Upper lobe of left lung (tissue), 6 donors: ENCODE data around the gene SCGB1D1. TPM values are rescaled to one million over a fixed set of nuclear protein-coding genes. Genes with fewer than 3 reads are reported as not detected.

Experiments used
- ATAC-seq, 2 donors: fragments of 200-7000 bp; cut with Tn5 transposase; one replicate each; pipeline ENCODE4 v1.9.1; 2022; ENCODE audit warnings: mild to moderate bottlenecking in 2 of 2, moderate library complexity in 2 of 2; ENCODE audit not compliant: low FRiP score in 2 of 2
- DNase-seq, 2 donors: peaks; one replicate each; pipeline ENCODE4 v3.0.0-alpha.2; 2019 to 2020
- H3K27ac ChIP-seq, 4 donors: fragments of 200-600 bp; sonication (generic); one replicate each; pipeline ENCODE4 v1.5.1; 2016 to 2019
- H3K27me3 ChIP-seq, 4 donors: fragments of 200-600 bp; sonication (generic); one replicate each; pipeline ENCODE4 v1.5.1; 2017 to 2019
- H3K36me3 ChIP-seq, 4 donors: fragments of 200-600 bp; sonication (generic); one replicate each; pipeline ENCODE4 v1.5.1; 2016 to 2019
- H3K4me1 ChIP-seq, 4 donors: fragments of 200-600 bp; sonication (generic); one replicate each; pipeline ENCODE4 v1.5.1; 2018 to 2019
- H3K4me3 ChIP-seq, 4 donors: fragments of 200-600 bp; sonication (generic); one replicate each; pipeline ENCODE4 v1.5.1; 2017 to 2019; ENCODE audit warnings: mild to moderate bottlenecking in 2 of 4, moderate library complexity in 1 of 4
- H3K9me3 ChIP-seq, 4 donors: fragments of 200-600 bp; sonication (generic); one replicate each; pipeline ENCODE4 v1.5.1; 2018 to 2019
- CTCF ChIP-seq, 6 experiments: fragments of 450-650 bp in 4 of 6; fragments of 200-600 bp in 2 of 6; sonication (generic) in 2 of 6; IDR thresholded peaks; one replicate each; pipeline ENCODE4 v1.5.1; 2016 to 2019; ENCODE audit warnings: antibody characterized with exemption in 6 of 6
- EP300 ChIP-seq, 4 donors: sonication (generic); formaldehyde crosslinking; IDR thresholded peaks; one replicate each; pipeline ENCODE4 v1.5.1; 2017; ENCODE audit warnings: antibody characterized with exemption in 4 of 4, control low read depth in 2 of 4
- POLR2A ChIP-seq, 4 donors: fragments of 450-650 bp; IDR thresholded peaks; one replicate each; pipeline ENCODE4 v1.5.1; 2016 to 2017; ENCODE audit warnings: antibody characterized with exemption in 4 of 4, mild to moderate bottlenecking in 2 of 4
- POLR2AphosphoS5 ChIP-seq, 2 donors: sonication (generic); formaldehyde crosslinking; IDR thresholded peaks; one replicate each; pipeline ENCODE4 v1.5.1; 2017; ENCODE audit warnings: antibody characterized with exemption in 2 of 2
- WGBS, 2 donors: methylation state at CpG; one replicate each; pipeline ENCODE4 v1.1.5; 2017 to 2018; 5-methylcytosine and 5-hydroxymethylcytosine counted together
- total RNA-seq, 6 donors: library from RNA; depleted of rRNA in 4 of 6; stranded (reverse); fragments of >200 nt in 4 of 6; gene quantifications; one replicate each; pipeline versions ENCODE4 v1.1.0 to v1.2.1, GENCODE V29; 2016 to 2021
- donor health status: DM: no; HTN: no; CAD: no; lungs with moderate emphysema.
- donor health status: DM: no; HTN: yes; CAD: no; lungs with severe emphysema.

Gene SCGB1D1
- total RNA-seq, 6 donors from 2014 or later: not detected

- peaks cover 14 to 90% (median 69%) of the 10 kb centered on the region in 4 donors for H3K36me3 ChIP-seq
These were observed 47.1 kb upstream of the SCGB1D1 start for GRCh38 chr11:62142921-62143320.

GRCh38 chr11:62143727-62144126 is 46.3 kb upstream of the SCGB1D1 start:
- H3K4me1 ChIP-seq: no peaks in the 10 kb centered on the region

More at GRCh38 chr11:62142921-62143320, 47.1 kb upstream of the SCGB1D1 start:
- WGBS, 2 donors: 77 to 92% methylated on average over 3 of the region's 3 CpGs
- ATAC-seq (peak in 1 of 2 donors; percentile 17), DNase-seq (no peak)
- H3K4me1 ChIP-seq: no peaks in the 10 kb centered on the region
- no peak overlapping the region for H3K27ac ChIP-seq
- TF ChIP-seq POLR2A (IDR thresholded peaks at IDR 0.05): no peak
- TF ChIP-seq CTCF (IDR thresholded peaks at IDR 0.05): no peak
- TF ChIP-seq POLR2AphosphoS5 (IDR thresholded peaks at IDR 0.05): no peak
- TF ChIP-seq EP300 (IDR thresholded peaks at IDR 0.05): no peak
- no peak overlapping the region for H3K4me3 ChIP-seq
- H3K9me3 ChIP-seq: no peaks in the 10 kb centered on the region
- H3K27me3 ChIP-seq: no peaks in the 10 kb centered on the region

GRCh38 chr11:62144641-62145255 is 45.3 kb upstream of the SCGB1D1 start:
- Histone ChIP-seq H3K27me3 (no peaks in the 10 kb centered on the region), H3K4me3 (no peak overlapping the region), H3K27ac (no peak overlapping the region), H3K4me1 (no peaks in the 10 kb centered on the region), H3K9me3 (no peaks in the 10 kb centered on the region), H3K36me3 (peaks cover 18 to 92% (median 68%) of the 10 kb centered on the region in 4 donors)
- no peak for DNase-seq
- 94 to 98% methylated on average over 18 to 24 of the region's 24 CpGs for WGBS, 2 donors
- ATAC-seq: no peak
- TF ChIP-seq EP300 (IDR thresholded peaks at IDR 0.05): no peak
- no peak for TF ChIP-seq POLR2AphosphoS5 (IDR thresholded peaks at IDR 0.05)
- TF ChIP-seq POLR2A (IDR thresholded peaks at IDR 0.05): no peak
- no peak for TF ChIP-seq CTCF (IDR thresholded peaks at IDR 0.05)

More at GRCh38 chr11:62143727-62144126, 46.3 kb upstream of the SCGB1D1 start:
- WGBS, 2 donors: 88% methylated on average over 1 of the region's 1 CpG; no CpG with 5 or more reads in 1 of the 2 donors
- Histone ChIP-seq H3K4me3 (no peak overlapping the region), H3K9me3 (no peaks in the 10 kb centered on the region), H3K27ac (no peak overlapping the region), H3K27me3 (no peaks in the 10 kb centered on the region), H3K36me3 (peaks cover 14 to 92% (median 72%) of the 10 kb centered on the region in 4 donors)
- no peak for ATAC-seq
- TF ChIP-seq POLR2AphosphoS5 (IDR thresholded peaks at IDR 0.05): no peak
- TF ChIP-seq POLR2A (IDR thresholded peaks at IDR 0.05): no peak
- no peak for TF ChIP-seq CTCF (IDR thresholded peaks at IDR 0.05)
- no peak for TF ChIP-seq EP300 (IDR thresholded peaks at IDR 0.05)
- DNase-seq: no peak

- DNase-seq: no peak
- H3K36me3 ChIP-seq: peaks cover 18 to 92% (median 69%) of the 10 kb centered on the region in 4 donors
These were observed 44.6 kb upstream of the SCGB1D1 start for GRCh38 chr11:62145261-62145871.

More at GRCh38 chr11:62145261-62145871, 44.6 kb upstream of the SCGB1D1 start:
- Histone ChIP-seq H3K27me3 (no peaks in the 10 kb centered on the region), H3K9me3 (no peaks in the 10 kb centered on the region), H3K27ac (no peak overlapping the region), H3K4me1 (no peaks in the 10 kb centered on the region), H3K4me3 (no peak overlapping the region)
- ATAC-seq: no peak
- no peak for TF ChIP-seq CTCF (IDR thresholded peaks at IDR 0.05)
- TF ChIP-seq EP300 (IDR thresholded peaks at IDR 0.05): no peak
- TF ChIP-seq POLR2A (IDR thresholded peaks at IDR 0.05): no peak
- TF ChIP-seq POLR2AphosphoS5 (IDR thresholded peaks at IDR 0.05): no peak
- WGBS, 2 donors: 96 to 98% methylated on average over 11 of the region's 11 CpGs
